GM23338 (cell line): ENCODE data around the gene SH2D2A. TPM values are rescaled to one million over a fixed set of nuclear protein-coding genes. Genes with fewer than 3 reads are reported as not detected.

Experiments
- ATAC-seq: fragments of 200-7000 bp; cut with Tn5 transposase; 3 replicates; pipeline ENCODE4 v1.9.1; 2020
- DNase-seq: peaks from one replicate; pipeline ENCODE4 v3.0.0-alpha.2; 2015; ENCODE audit warnings: low spot score
- H2AFZ ChIP-seq: fragments of 200-600 bp; sonication (generic); 2 replicates; pipeline ENCODE4 v1.8.0; 2016; ENCODE audit warnings: antibody characterized with exemption, mild to moderate bottlenecking, moderate library complexity
- H3F3A ChIP-seq: fragments of 200-600 bp; sonication (generic); replicated peaks from 2 replicates; pipeline ENCODE4 v1.8.0; 2017; ENCODE audit warnings: antibody characterized with exemption, mixed run types, low read depth
- H3K27ac ChIP-seq: fragments of 200-600 bp; sonication (generic); 2 replicates; pipeline ENCODE4 v1.6.1; 2016; ENCODE audit warnings: low read depth
- H3K27me3 ChIP-seq: fragments of 200-600 bp; sonication (generic); 2 replicates; pipeline ENCODE4 v1.8.0; 2016; ENCODE audit warnings: mild to moderate bottlenecking, mixed run types, moderate library complexity; ENCODE audit not compliant: insufficient read depth
- H3K36me3 ChIP-seq: fragments of 200-600 bp; sonication (generic); 2 replicates; pipeline ENCODE4 v1.8.0; 2016; ENCODE audit warnings: mild to moderate bottlenecking; ENCODE audit not compliant: insufficient read depth
- H3K4me1 ChIP-seq: fragments of 200-600 bp; sonication (generic); 2 replicates; pipeline ENCODE4 v1.8.0; 2016; ENCODE audit warnings: mild to moderate bottlenecking, moderate library complexity; ENCODE audit not compliant: insufficient read depth
- H3K4me2 ChIP-seq: fragments of 200-600 bp; sonication (generic); 2 replicates; pipeline ENCODE4 v1.7.1; 2017; ENCODE audit warnings: mixed run types
- H3K4me3 ChIP-seq: fragments of 200-600 bp; sonication (generic); 2 replicates; pipeline ENCODE4 v1.6.1; 2016; ENCODE audit warnings: mixed run types
- H3K79me2 ChIP-seq: fragments of 200-600 bp; sonication (generic); replicated peaks from 2 replicates; pipeline ENCODE4 v1.8.0; 2017; ENCODE audit warnings: mild to moderate bottlenecking; ENCODE audit not compliant: insufficient read depth
- H3K9me2 ChIP-seq: fragments of 200-600 bp; sonication (generic); 2 replicates; pipeline ENCODE4 v1.8.0; 2017; ENCODE audit not compliant: insufficient read depth
- H4K20me1 ChIP-seq: fragments of 200-600 bp; sonication (generic); replicated peaks from 2 replicates; pipeline ENCODE4 v1.8.0; 2017; ENCODE audit warnings: mild to moderate bottlenecking; ENCODE audit not compliant: insufficient read depth
- H3K27ac Mint-ChIP-seq: 2 replicates; pipeline ENCODE4 v1.8.0; 2020; ENCODE audit warnings: inconsistent platforms, mild to moderate bottlenecking, moderate library complexity, mixed read lengths
- H3K27me3 Mint-ChIP-seq: 3 replicates; pipeline ENCODE4 v1.8.0; 2022; ENCODE audit warnings: low read depth, mild to moderate bottlenecking, moderate library complexity, mixed read lengths, inconsistent platforms; ENCODE audit not compliant: insufficient read depth, poor library complexity
- H3K36me3 Mint-ChIP-seq: 3 replicates; pipeline ENCODE4 v1.8.0; 2021; ENCODE audit warnings: low read depth, mild to moderate bottlenecking, inconsistent platforms, moderate library complexity, mixed read lengths
- H3K4me1 Mint-ChIP-seq: 3 replicates; pipeline ENCODE4 v1.8.0; 2020; ENCODE audit warnings: mild to moderate bottlenecking, inconsistent platforms, mixed read lengths
- H3K4me3 Mint-ChIP-seq: 3 replicates; pipeline ENCODE4 v1.8.0; 2021; ENCODE audit warnings: moderate library complexity, mild to moderate bottlenecking, inconsistent platforms, mixed read lengths
- H3K9me3 Mint-ChIP-seq: 3 replicates; pipeline ENCODE4 v1.8.0; 2020; ENCODE audit warnings: moderate library complexity, mild to moderate bottlenecking, inconsistent platforms, mixed read lengths
- CREB1 ChIP-seq: fragments of 250-450 bp; sonication (Bioruptor Pico); IDR thresholded peaks from 2 replicates; pipeline ENCODE4 v1.5.0; 2020; ENCODE audit warnings: low read depth, mild to moderate bottlenecking, moderate library complexity
- CTCF ChIP-seq, 2 experiments: fragments of 200-600 bp in 1 of 2; sonication (generic) in 1 of 2; conservative IDR thresholded peaks; 2 replicates each; pipeline versions ENCODE4 v1.5.1 to v1.6.1; 2016 to 2017; ENCODE audit warnings: antibody characterized with exemption in 2 of 2, low read depth in 2 of 2, mild to moderate bottlenecking in 2 of 2, moderate library complexity in 1 of 2
- ETS1 ChIP-seq: IDR thresholded peaks from 2 replicates; pipeline ENCODE4 v1.6.1; 2016; ENCODE audit warnings: antibody characterized with exemption
- EZH2 ChIP-seq: fragments of 200-600 bp; sonication (generic); IDR thresholded peaks from one replicate; pipeline ENCODE4 v1.8.0; 2017; ENCODE audit warnings: antibody characterized with exemption, mild to moderate bottlenecking, low read depth; ENCODE audit not compliant: unreplicated experiment
- EZH2phosphoT487 ChIP-seq: fragments of 200-600 bp; sonication (generic); IDR thresholded peaks from one replicate; pipeline ENCODE4 v1.8.1; 2018; ENCODE audit warnings: antibody characterized with exemption; ENCODE audit not compliant: unreplicated experiment
- JUNB ChIP-seq: IDR thresholded peaks from one replicate; pipeline ENCODE4 v1.6.1; 2016; ENCODE audit warnings: antibody characterized with exemption; ENCODE audit not compliant: unreplicated experiment
- NANOG ChIP-seq: IDR thresholded peaks from 2 replicates; pipeline ENCODE4 v1.6.1; 2016; ENCODE audit warnings: antibody characterized with exemption, borderline replicate concordance
- POLR2AphosphoS5 ChIP-seq: IDR thresholded peaks from 2 replicates; pipeline ENCODE4 v1.6.1; 2016; ENCODE audit warnings: antibody characterized with exemption, low read depth
- REST ChIP-seq: IDR thresholded peaks from one replicate; pipeline ENCODE4 v1.6.1; 2018; ENCODE audit warnings: antibody characterized with exemption; ENCODE audit not compliant: unreplicated experiment
- STAT1 ChIP-seq: IDR thresholded peaks from one replicate; pipeline ENCODE4 v1.6.1; 2016; ENCODE audit warnings: antibody characterized with exemption; ENCODE audit not compliant: unreplicated experiment
- ZNF114 ChIP-seq: fragments of 250-450 bp; sonication (Bioruptor Pico); IDR thresholded peaks from 2 replicates; pipeline ENCODE4 v1.5.0; 2020; ENCODE audit warnings: mild to moderate bottlenecking, moderate library complexity
- ZNF331 ChIP-seq: fragments of 250-450 bp; sonication (Bioruptor Pico); IDR thresholded peaks from 2 replicates; pipeline ENCODE4 v1.5.0; 2020; ENCODE audit warnings: low read depth, mild to moderate bottlenecking, moderate library complexity
- ZNF462 ChIP-seq: fragments of 250-450 bp; sonication (Bioruptor Pico); IDR thresholded peaks from 2 replicates; pipeline ENCODE4 v1.5.0; 2020; ENCODE audit warnings: mild to moderate bottlenecking, moderate library complexity
- polyA plus RNA-seq: library from polyadenylated mRNA; unstranded; fragments of >200 nt; fragmentation: Nextera tagmentation; extraction: Ambion mirVana; gene quantifications from 2 replicates; pipeline ENCODE4 v1.2.1, GENCODE V29; 2016
- total RNA-seq: library from RNA; depleted of rRNA; stranded (reverse); fragments of >200 nt; shearing (Covaris generic); gene quantifications from 2 replicates; pipeline ENCODE4 v1.2.3, GENCODE V29; 2014

The SH2D2A gene
- total and polyA plus RNA-seq, 2 experiments from 2014 or later, result 5.5 to 11.5 TPM

GRCh38 chr1:156804026-156804425 is 12.6 kb downstream of the SH2D2A start:
- no peaks in the 10 kb centered on the region; the same call in 1 of the 2 replicates for H3F3A ChIP-seq
- Mint-ChIP-seq H3K36me3 (peaks cover 27% of the 10 kb centered on the region), H3K4me1 (0 out of 3 replicates have a peak, but pooled peaks cover under 1% of the 10 kb centered on the region), H3K9me3 (no peaks in the 10 kb centered on the region), H3K27ac (no peak overlapping the region), H3K4me3 (no peak overlapping the region), H3K27me3 (peaks cover 18% of the 10 kb centered on the region)
- ATAC-seq (no peak), DNase-seq (no peak)
- peaks cover 9% of the 10 kb centered on the region for H3K36me3 ChIP-seq
- H3K9me2 ChIP-seq, result no peaks in the 10 kb centered on the region
- no peak overlapping the region for H3K4me3 ChIP-seq
- no peak overlapping the region for H3K27ac ChIP-seq
- no peak for TF ChIP-seq NANOG
- no peak for TF ChIP-seq ZNF462
- TF ChIP-seq ZNF114, result no peak
- no peak for TF ChIP-seq CREB1 (CRISPR knock-in tag)
- no peak for TF ChIP-seq POLR2AphosphoS5
- no peak for TF ChIP-seq CTCF (conservative IDR thresholded peaks at IDR 0.05; ENCODE audit: low read depth in 2 of 2)
- TF ChIP-seq STAT1, result no peak
- TF ChIP-seq ETS1, result no peak
- no peak for TF ChIP-seq REST
- no peak for TF ChIP-seq EZH2
- no peak for TF ChIP-seq ZNF331 (CRISPR knock-in tag)
- TF ChIP-seq EZH2phosphoT487, result no peak
- no peak for TF ChIP-seq JUNB
- no peaks in the 10 kb centered on the region for H3K4me1 ChIP-seq
- H2AFZ ChIP-seq, result no peak overlapping the region
- no peaks in the 10 kb centered on the region for H3K27me3 ChIP-seq
- no peaks in the 10 kb centered on the region for H3K79me2 ChIP-seq
- H4K20me1 ChIP-seq, result no peaks in the 10 kb centered on the region; the same call in 1 of the 2 replicates
- no peak overlapping the region for H3K4me2 ChIP-seq
